Fibroblast of skin of right quadriceps (primary cell): ENCODE results near the gene QRSL1.
"Not testable (repeated sequence)": the region's sequence is repeated elsewhere in the genome, so short reads cannot be mapped to it uniquely, and the experiment has no call there.

Experiments
- DNase-seq: peaks from one replicate; pipeline ENCODE4 v3.0.0-alpha.2; 2013

Gene QRSL1

DNA sequence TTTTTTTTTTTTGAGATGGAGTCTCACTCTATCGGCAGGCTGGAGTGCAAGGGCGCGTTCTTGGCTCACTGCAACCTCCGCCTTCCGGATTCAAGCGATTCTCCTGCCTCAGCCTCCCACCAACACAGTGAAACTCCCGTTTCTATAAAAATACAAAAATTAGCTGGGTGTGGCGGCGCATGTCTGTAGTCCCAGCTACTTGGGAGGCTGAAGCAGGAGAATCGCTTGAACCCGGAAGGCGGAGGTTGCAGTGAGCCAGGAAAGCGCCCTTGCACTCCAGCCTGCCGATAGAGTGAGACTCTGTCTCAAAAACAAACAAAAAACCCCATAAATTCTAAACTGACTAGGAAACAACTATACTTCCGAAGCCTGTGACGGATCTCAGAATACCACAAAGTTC, 1.6 kb upstream of the QRSL1 start:
- not testable (repeated sequence) for DNase-seq

DNA sequence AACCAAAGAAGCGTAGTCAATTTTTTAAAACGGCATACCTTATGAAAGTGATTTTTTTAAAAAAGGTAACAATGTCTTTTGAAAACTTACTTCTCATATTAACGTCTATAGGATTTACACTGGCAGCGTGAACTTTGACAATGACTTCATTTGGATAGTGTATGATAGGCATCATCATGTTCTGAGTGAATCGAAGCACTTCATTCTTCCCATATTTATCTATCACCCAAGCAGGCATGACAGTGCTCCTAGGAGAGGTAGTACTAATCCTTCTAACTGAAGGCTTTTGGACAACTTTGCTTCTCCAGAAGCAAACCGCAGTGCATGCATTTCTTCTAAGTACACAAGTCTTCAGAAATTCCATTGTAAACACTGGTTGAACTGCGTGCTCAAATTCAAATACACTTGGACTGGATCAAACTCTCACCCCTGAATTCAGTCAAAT, 698 bp upstream of the QRSL1 start:
- DNase-seq: peak; percentile 6

DNA sequence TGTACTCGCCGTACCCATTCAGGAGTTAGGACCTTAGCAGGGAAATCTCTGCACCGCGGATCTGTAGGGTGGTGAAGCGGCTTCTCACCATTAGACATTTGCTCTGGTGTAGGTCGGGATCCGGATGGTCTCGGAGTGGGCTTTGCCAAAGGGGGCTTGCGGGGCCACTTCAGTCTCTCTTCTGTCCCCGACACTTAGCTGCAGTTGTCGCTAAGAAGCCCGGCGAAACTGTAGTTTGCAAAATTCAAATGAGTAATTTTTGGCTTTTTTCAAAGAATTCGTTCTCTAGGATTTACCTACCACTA, 433 bp downstream of the QRSL1 start:
- no peak for DNase-seq

DNA sequence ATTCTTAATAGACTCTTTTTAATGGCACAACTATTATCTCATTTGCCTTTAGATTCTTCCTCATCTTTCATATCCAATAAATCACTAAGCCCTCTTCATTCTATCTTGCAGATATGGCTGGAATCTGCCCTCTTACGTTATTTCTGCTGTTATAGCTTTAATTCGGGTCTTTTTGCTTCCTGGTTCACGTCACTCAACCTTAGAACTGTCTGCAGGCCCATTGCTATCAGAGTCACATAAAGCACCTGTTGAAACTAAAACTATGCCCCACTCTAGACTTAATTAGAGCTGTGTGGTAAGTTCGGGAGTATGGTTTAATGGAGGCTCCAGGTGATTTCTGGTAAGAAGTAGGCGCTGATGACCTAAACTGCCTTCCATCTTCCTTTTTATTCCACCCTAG, 988 bp downstream of the QRSL1 start:
- no peak for DNase-seq

DNA sequence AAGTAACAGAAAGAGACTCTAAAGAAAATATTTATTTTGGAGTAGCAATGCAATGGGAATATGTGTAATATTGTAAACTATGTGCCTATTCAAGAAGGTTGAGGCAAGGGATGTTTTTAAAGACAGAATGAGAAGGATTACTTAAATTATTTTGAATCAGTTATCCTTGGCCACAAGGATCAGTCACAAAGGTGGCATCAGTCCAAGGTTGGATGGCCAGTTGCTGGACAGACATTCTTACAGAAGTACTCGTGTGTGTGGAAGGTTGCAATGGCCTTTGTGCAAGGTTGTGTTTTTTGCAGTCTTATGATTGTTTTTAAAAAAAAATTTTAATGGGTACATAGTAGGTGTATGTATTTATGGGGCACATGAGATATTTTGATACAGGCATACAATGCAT, 2.0 kb downstream of the QRSL1 start:
- DNase-seq: peak; percentile 5

DNA sequence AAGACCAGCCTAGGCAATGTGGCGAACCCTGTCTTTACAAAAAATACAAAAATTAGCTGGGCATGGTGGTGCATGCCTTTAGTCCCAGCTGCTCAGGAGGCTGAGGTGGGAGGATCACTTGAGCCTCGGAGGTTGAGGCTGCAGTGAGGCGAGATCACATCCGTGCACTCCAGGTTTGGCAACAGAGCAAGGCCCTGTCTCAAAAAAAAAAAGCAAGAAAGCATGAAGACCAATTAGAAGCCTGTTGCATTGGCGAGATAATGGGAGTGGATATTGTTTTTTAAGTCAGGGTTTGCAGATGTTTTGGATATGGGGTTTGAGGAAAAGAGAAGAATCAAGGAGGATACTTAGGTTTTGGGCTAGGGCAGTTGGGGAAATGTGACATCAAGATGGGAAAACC, 5.2 kb downstream of the QRSL1 start:
- no peak for DNase-seq

DNA sequence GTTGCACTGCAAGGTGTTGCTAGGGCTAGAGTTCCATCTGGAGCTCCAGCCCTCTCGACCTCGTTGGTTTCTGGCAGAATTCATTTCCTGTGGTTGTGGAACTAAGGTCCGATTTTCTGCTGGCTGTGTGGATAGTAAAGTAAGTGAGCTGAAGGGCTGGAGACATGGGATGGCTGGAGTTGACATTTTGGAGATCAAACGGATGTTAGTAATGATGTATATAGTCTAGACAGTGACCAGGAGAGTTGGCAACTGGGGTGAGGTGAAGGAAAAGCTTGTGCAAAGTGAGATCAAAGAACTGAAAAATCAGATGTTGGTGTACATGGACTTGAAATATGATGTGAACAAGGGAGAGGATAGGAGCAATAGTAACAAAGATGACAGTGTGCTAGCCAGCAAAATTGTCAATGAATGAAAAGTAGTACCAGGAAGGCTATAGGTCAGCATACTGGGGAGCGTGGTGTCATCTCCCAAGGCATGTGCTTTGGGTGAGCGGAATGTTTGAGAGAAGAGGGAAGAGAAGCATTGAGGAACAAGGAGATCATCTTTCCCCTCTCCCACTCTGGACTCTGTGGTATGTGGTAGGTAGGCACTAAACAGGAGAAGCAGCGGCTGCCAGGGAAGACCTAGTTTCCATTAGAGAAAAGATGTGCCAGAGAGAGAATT, 7.8 kb downstream of the QRSL1 start:
- no peak for DNase-seq

DNA sequence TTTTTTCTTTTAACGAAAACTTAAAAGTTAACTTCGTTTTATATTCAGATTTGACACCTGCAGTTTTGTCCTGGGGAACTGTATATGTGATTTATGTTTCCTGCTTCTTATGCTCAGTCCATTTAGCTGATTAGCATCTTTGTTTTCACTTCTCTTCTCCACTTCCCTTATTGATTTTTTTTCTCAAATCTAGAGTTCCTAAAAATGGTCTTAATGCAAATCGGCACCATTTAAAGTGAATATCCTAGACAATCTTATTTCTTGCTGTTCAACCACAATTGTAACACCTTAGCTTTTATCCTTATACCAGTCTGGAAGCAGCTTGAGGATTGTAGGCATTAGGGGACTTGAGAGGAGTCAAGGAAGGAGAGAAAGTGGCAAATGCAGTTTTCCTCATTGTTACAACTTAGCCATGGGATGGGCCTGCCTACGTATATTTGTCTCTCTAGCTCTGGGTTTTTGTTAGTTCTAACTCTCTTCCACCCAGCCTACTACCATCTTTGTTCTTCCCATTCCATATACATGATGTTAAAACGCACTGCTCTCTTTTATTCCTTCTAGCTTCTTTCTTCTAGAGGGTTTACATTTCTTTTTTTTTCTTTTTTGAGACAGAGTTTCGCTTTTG, 8.5 kb downstream of the QRSL1 start:
- no peak for DNase-seq

DNA sequence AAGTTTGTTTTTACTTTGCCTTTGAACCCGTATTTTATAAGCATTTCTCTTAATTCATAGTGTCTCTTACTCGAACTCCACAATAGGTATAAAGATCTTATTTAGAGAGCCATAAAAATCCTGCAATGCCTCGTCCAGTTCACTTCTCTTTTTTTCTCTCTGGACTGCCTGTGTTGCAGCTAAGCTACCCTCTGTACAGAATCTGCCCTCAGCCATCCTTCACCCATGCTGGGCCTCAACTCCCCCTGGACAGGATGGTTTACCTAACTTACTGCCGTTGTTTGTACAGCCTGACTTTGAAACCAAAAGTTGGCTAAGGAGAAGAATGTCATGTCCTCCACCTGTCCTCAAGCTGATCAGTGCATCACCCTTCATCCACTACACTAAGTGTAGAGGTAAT, 10.4 kb downstream of the QRSL1 start:
- DNase-seq: no peak

DNA sequence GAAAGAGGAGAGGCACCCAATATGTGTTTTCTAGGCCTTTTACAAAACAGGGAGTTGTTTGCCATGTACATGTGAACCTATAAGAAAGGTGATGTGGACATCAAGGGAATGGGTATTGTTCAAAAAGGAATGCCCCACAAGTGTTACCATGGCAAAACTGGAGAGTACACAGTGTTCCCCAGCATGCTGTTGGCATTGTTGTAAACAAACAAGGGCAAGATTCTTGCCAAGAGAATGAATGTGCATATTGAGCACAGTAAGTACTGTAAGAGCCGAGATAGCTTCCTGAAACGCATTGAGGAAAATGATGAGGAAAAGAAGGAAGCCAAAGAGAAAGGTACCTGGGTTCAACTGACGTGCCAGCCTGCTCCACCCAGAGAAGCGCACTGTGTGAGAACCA, 13.1 kb downstream of the QRSL1 start:
- no peak for DNase-seq

DNA sequence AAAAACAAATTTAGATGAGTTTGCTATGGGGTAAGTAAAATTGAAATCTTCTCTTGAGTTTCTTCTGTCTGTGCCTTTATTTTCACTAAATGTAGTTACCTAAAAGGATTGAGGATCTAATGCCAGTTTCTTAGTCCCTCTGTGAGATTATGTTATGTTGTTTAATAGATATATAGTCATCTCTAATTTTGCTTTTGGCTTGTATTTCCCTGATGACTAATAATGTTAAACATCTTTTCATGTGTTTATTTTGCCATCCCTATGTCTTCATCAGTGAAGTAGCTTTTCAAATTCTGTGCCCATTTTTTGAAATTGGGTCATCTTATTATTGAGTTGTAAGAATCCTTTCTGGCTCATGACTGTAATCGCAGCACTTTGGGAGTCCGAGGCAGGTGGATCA, 13.7 kb downstream of the QRSL1 start:
- no peak for DNase-seq

DNA sequence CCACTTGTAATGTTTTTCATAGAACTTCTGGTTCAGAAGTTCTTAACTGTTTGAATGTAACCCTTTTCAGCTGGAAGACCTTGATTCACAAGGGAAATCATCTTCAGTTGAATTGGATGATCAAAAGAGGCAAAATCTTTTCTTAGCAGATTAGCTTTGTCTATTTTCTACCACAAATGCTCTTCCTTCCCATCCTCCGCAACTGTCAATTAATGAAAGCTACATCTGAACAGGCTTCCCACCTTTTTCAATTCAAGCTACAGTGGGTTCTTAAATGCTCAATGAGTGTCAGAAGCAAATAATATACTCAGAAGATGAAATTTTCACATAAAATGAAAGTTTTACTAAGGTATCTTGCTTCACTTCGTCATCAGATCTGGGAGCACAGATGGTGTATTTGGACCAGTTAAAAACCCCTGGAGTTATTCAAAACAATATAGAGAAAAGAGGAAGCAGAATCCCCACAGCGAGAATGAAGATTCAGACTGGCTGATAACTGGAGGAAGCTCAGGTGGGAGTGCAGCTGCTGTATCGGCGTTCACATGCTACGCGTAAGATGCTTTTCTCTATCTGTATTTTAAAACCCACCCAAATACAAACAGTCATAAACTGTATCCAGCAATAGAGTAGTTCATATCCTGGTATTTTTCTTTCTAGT, 19.4 kb downstream of the QRSL1 start:
- no peak for DNase-seq

DNA sequence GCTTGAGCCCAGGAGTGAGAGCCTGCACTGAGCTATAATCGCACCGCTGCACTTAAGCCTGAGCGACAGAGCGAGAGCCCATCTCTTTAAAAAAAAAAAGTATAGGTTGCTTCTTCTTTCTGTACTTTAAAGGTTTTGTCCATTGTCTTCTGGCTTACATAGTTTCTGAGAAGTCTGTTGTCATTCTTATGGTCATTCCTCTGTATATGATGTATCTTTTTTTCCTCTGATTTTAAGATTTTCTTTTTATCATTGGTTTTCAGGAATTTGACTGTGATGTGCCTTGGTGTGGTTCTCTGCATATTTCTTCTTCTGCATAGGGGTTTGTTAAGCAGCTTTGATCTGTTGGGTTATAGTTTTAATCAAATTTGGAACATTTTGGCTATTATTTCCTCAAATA, 29.1 kb downstream of the QRSL1 start:
- DNase-seq: no peak

DNA sequence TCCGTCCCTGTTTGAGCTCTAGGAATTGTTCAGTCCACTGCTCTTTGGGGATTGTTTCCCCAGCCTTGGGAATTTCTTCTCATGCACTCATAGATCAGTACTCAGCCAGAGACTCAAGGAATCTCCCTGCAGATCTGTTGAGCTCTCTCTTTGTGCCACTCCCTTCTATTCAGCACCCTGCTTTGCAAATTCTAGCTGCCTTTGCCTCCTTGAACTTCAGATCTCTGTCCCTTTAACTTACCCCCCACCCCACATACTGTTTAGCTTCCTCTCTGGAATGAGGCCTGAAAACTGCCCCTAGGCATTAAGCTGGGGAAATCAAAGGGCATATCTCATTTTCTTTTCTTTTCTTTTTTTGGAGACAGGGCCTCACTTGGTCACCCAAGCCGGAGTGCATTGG, 30.5 kb downstream of the QRSL1 start:
- DNase-seq: no peak

DNA sequence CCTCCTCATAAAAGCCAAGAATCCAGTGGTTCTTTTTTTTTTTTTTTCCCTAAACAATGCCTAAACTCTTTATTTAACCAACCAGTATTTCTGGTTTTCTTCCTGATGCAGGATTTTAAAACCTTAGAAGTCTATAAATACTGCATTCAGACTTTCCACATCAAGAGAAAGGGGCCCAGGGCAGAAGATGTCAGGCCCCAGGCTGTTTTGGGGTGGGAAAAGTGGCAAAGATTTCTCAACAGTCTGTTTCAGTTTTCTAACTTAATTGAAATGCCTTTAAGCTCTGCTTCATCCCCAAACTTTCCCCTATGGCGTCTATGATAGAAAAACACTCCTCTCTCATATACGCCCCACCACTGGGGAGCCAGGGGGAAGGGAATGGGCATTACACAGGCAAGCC, 33.1 kb downstream of the QRSL1 start:
- DNase-seq: no peak

DNA sequence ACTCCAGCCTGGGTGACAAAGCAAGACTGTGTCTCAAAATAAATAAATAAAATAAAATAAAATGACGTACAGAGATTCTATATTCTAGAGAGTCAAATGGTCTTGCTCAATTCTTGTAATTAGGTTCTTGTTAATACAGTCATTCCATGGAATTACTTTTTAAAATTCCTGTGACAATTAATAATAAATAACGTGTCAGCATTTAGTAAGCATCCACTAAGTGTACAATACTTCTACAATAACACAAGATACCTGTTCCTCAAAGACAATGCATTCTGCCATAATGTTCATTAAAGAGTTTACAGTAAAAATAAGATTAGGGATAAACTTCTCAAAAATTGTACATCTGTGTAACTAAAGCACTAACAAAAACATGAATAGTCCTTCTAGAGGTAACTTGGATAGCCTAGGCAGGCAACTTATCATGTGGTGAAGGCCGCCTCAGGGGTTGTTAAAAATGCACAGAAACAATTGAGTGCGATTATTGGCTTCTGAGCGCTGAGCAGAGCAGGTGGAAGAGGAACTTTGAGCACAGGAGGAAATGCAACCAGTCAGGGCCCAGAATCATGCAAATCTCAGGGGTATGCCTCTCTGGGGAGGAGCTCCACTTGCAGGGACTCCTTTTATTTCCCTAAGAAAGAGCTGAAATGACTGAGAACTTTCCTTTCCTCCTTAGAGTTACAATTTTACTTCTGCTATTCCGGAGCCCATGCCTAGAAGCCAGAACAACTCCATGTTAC, 37.1 kb downstream of the QRSL1 start:
- DNase-seq: no peak

DNA sequence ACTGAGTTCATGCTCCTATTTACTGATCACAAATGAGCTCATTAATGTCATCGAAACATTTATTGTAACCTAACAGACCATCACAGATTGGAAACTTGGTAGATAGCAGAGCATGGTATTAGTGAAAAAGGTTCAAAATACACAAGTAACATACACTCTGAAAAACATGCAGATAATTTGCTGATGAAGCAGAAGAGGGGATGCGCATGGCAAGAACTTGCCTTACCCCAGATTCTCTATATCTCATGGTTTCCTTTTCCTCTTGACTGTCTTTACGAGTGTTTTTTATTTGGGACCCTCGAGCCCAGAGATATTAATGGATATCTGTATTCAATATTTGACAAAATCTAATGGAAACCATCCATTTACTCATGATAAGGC, 37.6 kb downstream of the QRSL1 start:
- DNase-seq: no peak

DNA sequence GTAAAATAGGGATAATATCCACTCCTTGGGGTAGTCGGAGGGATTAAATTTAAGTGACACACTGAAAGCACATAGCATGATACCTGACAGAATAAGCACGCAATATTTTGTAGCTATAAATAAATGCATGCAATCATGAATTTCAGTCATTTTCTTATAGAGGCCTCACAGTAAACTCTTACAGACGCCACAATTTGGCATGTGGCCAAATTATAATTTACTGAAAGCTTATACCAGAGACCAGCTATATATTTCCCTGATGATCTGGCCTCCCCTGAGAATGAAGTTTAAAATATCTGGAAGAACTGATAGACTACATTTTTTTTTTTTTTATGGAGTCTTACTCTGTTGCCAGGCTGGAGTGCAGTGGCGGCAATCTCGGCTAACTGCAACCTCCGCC, 40.9 kb downstream of the QRSL1 start:
- peak; percentile 4 for DNase-seq

DNA sequence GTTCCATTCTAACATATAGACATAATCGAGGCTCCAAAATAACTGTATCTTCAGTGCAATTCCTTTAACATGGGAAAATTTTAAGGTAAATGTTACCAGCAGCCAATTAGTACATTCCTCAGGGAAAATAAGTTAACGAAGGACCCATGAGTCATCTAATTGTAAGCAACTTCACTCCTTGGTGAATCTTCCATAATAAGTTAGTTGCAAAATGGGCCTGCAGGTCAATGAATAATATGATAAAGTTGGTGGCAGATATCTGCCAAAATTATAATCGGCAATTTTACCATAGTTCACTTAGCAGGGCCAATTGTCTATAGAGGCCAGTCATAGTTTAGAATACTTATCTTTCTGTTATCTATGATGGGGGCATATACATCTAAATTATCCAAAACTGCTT, 42.3 kb downstream of the QRSL1 start:
- DNase-seq: no peak

DNA sequence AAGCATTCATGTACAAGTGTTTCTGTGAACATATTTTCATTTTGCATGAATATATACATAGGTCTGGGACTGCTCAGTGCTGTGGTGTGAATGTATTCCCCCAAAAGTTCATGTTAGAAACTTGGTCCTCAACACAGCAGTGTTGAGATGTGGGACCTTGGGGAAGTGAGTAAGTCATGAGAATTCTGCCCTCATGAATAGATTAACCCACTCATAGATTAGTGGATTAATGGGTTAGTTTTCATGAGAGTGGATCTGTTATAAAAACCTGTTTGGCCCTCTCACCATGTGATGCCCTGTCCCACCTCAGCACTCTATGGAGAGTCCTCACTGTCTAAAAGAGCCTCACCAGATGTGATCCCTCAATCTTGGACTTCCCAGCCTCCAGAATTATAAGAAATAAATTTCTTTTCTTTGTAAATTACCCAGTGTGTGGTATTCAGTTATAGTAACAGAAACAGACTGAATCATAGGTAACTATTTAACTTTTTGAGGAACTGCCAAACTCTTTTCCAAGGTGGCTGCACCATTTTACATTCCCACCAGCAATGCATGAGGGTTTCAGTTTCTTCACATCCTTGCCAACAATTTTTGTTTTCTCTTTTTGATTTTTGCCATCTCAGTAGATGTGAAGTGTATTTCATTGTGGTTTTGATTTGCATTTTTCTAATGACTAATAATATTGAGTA, 45.3 kb downstream of the QRSL1 start:
- DNase-seq: no peak

DNA sequence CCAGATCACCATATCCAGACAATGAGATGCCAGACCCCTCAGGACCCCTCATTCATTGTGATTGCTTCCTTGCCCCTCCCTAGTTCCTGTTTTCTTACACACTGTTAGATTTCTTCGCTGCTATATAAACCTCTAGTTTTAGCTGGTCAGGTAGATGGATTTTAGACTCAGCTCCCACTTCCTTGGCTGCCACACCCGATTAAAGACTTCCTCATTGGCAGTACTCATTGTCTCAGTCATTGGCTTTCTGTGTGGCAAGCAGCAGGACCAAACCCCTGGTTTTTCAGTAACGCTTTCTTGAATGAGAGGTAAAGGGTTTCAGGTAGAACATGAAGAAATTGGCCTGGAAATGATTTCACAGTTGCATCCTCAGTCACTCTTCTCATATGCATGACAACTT, 47.9 kb downstream of the QRSL1 start:
- DNase-seq: no peak

DNA sequence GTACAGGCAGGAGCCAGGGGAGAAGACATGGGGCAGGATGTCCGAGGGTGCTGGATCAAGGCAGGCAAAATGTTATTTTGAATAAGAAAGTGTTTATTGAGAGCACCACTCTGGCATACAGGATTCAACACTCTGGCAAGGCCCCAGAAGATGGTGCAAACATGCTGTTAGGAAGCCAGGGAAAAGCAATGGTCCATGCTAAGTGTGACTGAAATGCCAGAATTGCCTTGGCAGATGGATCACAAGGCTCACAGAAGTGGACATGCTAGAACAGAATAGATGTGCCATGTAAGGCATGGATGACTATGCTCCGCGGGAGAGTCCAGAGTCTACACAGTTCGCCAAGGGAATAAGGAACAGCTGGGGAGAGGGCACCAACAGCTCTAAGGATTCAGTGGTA, 54.6 kb downstream of the QRSL1 start:
- no peak for DNase-seq

DNA sequence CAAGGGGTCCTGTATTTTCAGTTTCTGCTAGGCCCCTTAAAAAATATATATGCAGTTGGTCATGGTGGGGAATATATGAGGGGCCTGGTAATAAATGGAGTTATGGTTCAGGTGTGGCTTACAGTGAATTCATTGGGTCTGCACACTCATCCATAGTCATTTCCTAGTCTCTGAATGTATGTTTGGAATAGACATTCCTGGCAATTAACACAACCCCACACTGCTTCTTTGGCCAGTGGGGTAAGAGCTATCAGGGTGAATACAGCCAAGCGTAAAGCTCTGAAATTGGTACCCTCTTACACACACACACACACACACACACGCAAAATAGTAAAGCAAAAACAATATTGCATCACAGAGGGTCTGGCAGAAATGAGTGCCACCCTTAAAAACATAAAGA, 56.5 kb downstream of the QRSL1 start:
- peak; percentile 60 for DNase-seq
